WI38 (cell line): ENCODE data around the gene SETBP1.

Experiments used
- H3K4me3 ChIP-seq: 2 replicates; pipeline ENCODE4 v1.5.1; 2011; ENCODE audit warnings: low read depth, mild to moderate bottlenecking, control low read depth, low read length
- TF ChIP-seq, protein P1 (sequence below): IDR thresholded peaks from 2 replicates; pipeline ENCODE4 v1.5.1; 2012; ENCODE audit warnings: low read depth, mild to moderate bottlenecking, control low read depth, low read length

Gene SETBP1

DNA sequence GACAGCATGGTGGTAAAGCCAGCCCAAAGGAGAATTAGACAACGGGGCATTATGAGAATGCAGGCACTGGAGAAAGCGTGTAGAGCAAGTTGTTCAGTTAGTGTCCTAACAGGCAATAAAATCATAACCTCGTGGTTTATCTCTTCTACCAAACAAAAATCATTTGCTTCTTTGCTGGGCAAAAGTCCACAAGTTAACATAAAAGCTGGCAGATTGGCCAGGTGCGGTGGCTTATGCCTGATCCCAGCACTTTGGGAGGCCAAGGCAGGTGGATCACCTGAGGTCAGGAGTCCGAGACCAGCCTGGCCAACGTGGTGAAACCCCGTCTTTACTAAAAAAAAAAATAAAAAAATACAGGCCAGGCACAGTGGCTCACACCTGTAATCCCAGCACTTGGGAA lies 364.1 kb downstream of the SETBP1 start:
- no peak overlapping the region for H3K4me3 ChIP-seq
- TF ChIP-seq, protein P1, sequence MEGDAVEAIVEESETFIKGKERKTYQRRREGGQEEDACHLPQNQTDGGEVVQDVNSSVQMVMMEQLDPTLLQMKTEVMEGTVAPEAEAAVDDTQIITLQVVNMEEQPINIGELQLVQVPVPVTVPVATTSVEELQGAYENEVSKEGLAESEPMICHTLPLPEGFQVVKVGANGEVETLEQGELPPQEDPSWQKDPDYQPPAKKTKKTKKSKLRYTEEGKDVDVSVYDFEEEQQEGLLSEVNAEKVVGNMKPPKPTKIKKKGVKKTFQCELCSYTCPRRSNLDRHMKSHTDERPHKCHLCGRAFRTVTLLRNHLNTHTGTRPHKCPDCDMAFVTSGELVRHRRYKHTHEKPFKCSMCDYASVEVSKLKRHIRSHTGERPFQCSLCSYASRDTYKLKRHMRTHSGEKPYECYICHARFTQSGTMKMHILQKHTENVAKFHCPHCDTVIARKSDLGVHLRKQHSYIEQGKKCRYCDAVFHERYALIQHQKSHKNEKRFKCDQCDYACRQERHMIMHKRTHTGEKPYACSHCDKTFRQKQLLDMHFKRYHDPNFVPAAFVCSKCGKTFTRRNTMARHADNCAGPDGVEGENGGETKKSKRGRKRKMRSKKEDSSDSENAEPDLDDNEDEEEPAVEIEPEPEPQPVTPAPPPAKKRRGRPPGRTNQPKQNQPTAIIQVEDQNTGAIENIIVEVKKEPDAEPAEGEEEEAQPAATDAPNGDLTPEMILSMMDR: no peak

GRCh38 chr18:45046228-45046627 lies 365.5 kb downstream of the SETBP1 start:
- no peak overlapping the region for H3K4me3 ChIP-seq
- TF ChIP-seq, protein P1: no peak

- TF ChIP-seq, protein P1: no peak
- H3K4me3 ChIP-seq: no peak overlapping the region
Observed at GRCh38 chr18:45046961-45047360, 366.3 kb downstream of the SETBP1 start.

- H3K4me3 ChIP-seq: no peak overlapping the region
- TF ChIP-seq, protein P1: no peak
Observed at GRCh38 chr18:45049578-45050319, 369.1 kb downstream of the SETBP1 start.

GRCh38 chr18:45050712-45051601 lies 370.3 kb downstream of the SETBP1 start:
- TF ChIP-seq, protein P1: no peak
- no peak overlapping the region for H3K4me3 ChIP-seq

DNA sequence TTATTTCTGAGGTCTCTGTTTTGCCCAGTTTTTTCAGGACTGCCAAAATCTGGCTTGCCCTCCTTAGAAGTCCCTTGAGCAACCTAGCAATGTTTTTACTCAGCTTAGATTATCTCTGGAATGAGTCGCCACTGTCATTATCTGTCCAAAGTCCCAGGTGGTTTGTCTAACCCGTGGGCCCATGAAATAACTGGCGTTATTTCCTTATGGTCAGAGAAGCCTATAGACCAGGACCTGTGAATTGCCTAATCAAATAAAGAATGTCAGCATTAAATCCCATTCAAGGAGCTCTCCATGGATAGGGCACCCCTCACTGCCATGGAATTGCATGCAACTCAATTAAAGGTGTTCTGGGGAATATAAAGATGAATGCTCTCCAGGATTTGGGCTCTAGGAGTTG lies 373.9 kb downstream of the SETBP1 start:
- H3K4me3 ChIP-seq: no peak overlapping the region
- TF ChIP-seq, protein P1: no peak

DNA sequence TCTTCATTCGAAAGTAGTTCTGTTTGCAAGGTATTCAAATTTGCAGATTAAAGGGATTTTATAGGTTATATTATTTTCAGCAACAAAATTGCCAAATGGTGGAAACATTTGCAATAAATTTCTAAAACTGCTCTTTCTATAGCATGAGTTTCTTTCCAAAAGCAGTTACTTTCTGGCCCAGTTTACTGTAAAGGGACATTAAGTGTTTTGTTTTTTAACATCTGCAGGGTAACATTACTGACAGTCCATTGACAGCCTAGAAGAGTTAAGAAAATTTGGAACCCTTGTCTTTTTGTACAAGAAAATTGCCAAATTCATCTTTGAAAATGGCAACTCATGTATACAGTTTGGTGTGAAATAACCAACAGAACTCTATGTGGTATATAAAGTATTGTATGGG lies 375.1 kb downstream of the SETBP1 start:
- no peak overlapping the region for H3K4me3 ChIP-seq
- TF ChIP-seq, protein P1: no peak
